NOMO-1 treated with DMSO at 0.1 percent for 48 hours (cell line): ENCODE data around the gene EHD4.
A peak's percentile ranks its signal among the peaks of the same experiment; 100 is the strongest.

ENCODE experiments used
- DNase-seq: peaks from one replicate; lab custom pipeline; 2025; ENCODE audit not compliant: unreplicated experiment; lab: John Stamatoyannopoulos, UW

The EHD4 gene

GRCh38 chr15:41981371-41982132 lies 9.2 kb upstream of the EHD4 start:
- DNase-seq: no peak

- DNase-seq: no peak
These were observed 8.4 kb upstream of the EHD4 start for GRCh38 chr15:41980654-41981323.

GRCh38 chr15:41979493-41980266 lies 7.3 kb upstream of the EHD4 start:
- DNase-seq: no peak

- no peak for DNase-seq
These were observed 6.2 kb upstream of the EHD4 start for GRCh38 chr15:41978534-41978933.

GRCh38 chr15:41977757-41978383 lies 5.5 kb upstream of the EHD4 start:
- DNase-seq: no peak

GRCh38 chr15:41975669-41976068 lies 3.3 kb upstream of the EHD4 start:
- DNase-seq: peak; percentile 33

- no peak for DNase-seq
These were observed 1.7 kb upstream of the EHD4 start for GRCh38 chr15:41974041-41974440.

GRCh38 chr15:41971895-41972252 lies 483 bp downstream of the EHD4 start:
- no peak for DNase-seq

GRCh38 chr15:41971089-41971894 lies 1.1 kb downstream of the EHD4 start:
- peak; percentile 44 for DNase-seq

- no peak for DNase-seq
These were observed 1.9 kb downstream of the EHD4 start for GRCh38 chr15:41970456-41970855.

GRCh38 chr15:41969851-41970431 lies 2.4 kb downstream of the EHD4 start:
- DNase-seq: peak; percentile 6

- DNase-seq: peak; percentile 55
These were observed 3.7 kb downstream of the EHD4 start for GRCh38 chr15:41968701-41969100.

GRCh38 chr15:41967506-41968206 lies 4.7 kb downstream of the EHD4 start:
- peak; percentile 96 for DNase-seq

GRCh38 chr15:41966920-41967465 lies 5.4 kb downstream of the EHD4 start:
- DNase-seq: no peak

- no peak for DNase-seq
These were observed 5.9 kb downstream of the EHD4 start for GRCh38 chr15:41966414-41966812.

GRCh38 chr15:41965441-41966413 lies 6.6 kb downstream of the EHD4 start:
- DNase-seq: no peak

- no peak for DNase-seq
These were observed 10.7 kb downstream of the EHD4 start for GRCh38 chr15:41961595-41962202.

- no peak for DNase-seq
These were observed 11.3 kb downstream of the EHD4 start for GRCh38 chr15:41961001-41961518.
